G401.6 (cell line): ENCODE measurements around the gene PLBD2.

Source experiments
- FAIRE-seq: peaks from 2 replicates; lab custom pipeline; 2012; peaks lifted over from hg19 to GRCh38; lab: Jason Lieb, UNC

The PLBD2 gene

DNA sequence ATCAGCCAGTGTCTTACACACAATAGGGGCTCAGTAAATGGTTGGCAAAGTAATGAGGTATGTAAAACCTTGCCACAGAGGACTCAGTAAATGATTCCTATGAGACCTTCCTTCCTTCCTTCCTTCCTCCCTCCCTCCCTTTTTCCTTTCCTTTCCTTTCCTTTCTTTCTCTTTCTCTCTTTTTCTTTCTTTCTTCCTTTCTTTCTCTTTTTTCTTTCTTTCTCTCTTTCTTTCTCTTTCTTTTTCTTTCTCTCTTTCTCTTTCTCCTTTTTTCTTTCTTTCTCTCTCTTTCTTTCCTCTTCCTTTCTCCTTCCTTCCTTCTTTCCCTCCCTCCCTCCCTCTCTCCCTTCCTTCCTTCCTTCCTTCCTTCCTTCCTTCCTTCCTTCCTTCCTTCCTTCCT, 37.8 kb downstream of the PLBD2 start:
- no peak for FAIRE-seq

DNA sequence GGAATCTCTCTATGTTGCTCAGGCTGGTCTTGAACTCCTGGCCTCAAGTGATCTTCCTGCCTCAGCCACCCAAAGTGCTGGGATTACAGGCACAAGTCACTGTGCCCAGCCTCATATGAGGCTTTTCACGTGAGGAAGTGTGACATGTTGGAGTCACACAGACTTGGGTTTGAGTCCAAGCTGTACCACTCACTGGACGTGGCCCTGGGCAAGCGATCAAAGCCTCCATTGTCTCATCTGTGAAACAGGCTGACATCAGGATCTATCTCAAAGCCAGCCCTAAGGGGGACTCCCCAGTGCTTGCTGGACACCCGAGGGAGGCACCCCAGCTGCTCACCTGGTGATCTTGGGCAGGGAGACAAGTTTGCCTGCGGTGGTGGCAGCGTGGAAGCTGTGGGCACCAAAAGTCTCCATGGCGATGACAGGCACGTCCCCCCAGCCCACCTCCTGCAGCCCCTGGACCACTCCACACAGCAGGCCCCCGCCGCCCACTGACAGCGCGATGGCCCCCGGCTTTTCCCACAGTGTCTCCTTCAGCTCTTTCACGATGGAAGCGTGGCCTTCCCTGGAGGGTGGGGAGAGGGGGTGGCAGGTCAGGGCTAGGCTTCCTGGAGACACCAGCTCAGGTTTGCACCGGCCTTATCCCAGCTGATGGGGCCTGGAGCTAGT, 38.6 kb downstream of the PLBD2 start:
- FAIRE-seq: no peak

DNA sequence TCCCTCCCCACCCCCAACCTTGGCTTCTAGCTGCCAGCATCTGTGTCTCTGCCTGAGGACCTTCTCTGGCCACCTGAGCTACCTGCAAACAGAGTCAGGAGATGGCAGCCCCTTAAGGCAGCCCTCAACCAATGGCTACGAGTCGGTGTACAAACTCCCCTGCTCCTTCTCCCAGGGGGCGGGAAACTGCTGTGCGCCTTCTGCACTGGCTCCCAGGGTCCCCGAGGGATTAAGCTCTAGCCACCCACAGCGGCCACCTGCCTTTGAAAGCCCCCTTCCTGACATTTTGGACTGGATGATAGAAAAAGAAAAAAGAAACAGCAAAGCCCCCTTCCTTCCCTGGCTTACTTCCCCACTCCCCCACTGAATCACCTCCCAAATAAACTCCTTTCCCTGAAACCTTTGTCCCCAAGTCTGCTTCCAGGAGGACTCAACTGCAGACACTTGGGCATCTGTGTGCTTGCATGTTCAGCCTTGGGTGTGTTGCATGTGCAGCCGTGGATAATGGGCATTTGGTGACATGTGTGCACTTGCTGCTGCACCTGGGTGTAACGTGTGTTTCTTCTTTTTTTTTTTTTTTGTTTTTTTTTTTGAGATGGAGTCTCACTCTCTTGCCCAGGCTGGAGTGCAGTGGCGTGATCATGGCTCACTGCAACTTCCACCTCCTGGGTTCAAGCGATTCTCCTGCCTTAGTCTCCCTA, 39.3 kb downstream of the PLBD2 start:
- FAIRE-seq: no peak

DNA sequence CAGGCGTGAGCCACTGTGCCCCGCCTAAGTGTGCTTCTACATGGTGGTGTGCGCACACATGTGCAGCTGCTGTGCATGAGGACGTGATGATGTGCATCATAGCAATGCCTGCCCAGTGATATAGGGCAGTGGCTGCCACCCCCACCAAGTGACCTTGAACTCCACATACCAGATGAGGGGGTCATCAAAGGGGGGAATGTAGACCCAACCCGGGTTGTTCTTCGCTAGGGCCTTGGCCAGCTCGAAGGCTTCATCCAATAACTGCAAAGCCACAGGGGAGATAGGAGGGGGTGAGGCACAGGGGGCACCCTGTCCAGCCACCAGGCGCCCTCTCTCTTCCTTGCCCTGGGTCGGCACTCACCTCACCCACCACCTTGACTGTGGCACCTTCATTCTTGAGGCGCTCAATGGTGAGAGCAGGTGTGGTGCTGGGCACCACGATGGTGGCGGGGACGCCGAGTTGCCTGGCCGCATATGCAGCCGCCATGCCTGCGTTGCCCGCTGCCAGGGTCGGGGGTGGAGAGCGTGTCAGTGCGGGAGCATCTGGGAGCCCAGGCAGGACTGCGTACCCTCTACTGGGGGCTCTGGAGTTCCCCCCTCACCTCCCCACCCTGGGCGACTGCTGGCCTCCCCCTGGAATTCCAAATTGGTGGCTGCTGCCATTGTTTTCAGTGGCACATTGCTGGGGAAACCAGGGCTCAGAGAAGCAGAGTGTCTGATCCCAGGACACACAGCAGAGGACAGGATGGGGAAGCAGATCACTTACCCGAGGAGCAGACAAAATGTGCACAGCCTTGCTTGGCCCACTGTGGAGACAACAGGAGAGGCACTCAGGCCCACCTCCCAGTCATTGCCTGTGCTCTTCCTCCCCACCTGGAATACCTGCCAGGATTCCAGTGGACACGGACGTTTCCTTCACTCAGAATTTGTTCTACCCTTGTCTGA, 40.2 kb downstream of the PLBD2 start:
- no peak for FAIRE-seq

DNA sequence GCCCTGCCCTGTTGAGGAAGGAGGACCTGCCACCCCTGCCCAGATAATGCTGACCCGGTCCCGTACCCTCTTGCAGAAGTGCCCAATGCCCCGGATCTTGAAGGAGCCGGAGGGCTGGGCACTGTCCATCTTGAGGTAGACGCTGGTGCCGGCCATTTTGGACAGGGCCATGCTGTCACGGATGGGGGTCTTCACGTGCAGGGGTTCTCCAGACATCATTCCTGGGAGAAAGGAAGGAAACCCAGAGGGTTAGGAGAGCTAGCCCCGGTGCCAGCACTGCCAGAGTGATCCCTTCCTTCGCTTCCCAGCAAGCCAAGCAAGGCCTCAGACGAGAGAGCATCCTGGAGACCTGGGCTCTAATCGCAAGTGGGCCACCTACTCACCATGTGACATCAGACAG, 41.1 kb downstream of the PLBD2 start:
- FAIRE-seq: no peak

DNA sequence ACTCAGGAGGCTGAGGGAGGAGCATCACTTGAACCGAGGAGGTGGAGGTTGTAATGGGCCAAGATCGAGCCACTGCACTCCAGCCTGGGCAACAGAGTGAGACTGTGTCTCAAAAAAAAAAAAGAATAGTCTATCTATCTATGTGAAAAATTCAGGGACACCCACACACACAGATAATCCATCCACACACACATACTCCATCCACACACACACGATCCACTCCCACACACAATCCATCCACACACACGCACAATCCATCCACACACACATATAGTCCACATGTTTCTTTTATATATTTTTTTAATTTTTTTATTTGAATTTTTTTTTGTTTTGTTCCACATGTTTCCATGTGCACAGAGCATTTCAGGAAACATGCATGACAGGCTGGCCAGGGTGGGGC, 42.0 kb downstream of the PLBD2 start:
- no peak for FAIRE-seq

DNA sequence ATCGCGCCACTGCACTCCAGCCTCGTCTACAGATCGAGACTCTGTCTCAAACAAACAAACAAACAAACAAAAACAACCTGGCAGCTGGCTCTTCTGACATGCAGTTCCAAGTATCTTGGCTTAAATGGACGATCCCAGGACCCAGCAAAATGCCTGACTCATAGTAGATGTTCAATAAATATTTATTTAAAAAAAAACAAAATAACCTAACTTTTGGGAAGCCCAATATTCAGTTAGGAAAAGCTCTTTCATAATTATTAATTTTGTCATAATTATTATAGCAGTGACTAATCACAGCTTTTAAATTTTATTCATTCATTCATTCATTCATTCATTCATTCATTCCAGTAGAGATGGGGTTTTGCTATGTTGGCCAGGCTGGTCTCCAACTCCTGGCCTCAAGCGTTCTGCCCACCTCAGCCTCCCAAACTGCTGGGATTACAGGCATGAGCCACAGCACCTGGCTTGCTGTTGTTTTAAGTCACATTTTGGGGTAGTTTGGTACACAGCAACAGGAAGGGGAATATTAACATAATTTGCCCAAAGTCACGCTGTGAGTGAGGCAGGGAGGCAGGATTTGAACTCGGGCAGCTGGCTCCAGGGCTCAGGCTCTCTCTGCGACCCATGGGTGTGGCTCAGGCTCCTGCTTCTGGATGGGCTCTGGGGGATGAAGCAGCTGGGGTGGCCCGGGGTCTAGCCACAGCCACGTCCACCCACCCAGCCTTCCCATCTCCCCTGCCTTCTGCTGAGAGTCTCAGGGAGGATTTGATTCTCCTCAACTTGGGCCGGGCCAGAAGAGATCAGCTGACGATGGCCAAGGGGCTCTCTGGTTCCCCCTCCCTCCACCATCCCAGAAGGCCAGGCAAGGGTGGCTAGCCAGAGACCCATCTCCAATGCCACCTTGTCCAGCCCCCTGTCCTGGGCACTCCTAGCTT, 42.9 kb downstream of the PLBD2 start:
- FAIRE-seq: no peak

DNA sequence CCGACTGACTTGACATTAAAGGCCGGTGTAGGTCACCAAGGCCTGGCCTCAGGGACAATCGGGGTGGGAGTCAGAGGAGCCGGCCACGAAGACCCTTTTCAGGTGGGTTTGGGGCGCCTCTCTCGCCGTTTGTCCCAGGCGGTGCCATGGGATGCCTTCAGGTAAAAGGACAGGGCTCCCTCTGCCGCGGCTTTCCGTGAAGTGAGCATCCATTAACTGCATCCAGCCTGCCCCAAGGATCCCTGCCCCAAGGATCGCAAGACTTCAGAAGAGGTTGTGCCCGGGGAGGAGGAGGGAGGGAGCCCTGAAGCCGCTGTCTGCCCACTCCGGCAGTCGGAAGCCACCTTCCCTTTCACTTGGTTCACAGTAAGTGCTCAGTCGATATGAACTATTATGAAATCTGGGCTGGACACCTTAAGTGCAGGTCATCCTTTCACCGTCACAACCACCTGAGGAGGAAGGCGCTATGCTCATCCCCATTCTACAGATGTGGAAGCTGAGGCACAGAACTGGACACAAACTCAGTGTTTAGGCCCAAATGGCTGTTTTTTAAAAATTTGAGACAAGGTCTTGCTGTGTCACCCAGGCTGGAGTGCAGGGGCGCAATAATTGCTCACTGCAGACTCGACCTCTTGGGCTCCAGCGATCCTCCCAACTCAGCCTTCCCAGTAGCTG, 44.3 kb downstream of the PLBD2 start:
- no peak for FAIRE-seq

DNA sequence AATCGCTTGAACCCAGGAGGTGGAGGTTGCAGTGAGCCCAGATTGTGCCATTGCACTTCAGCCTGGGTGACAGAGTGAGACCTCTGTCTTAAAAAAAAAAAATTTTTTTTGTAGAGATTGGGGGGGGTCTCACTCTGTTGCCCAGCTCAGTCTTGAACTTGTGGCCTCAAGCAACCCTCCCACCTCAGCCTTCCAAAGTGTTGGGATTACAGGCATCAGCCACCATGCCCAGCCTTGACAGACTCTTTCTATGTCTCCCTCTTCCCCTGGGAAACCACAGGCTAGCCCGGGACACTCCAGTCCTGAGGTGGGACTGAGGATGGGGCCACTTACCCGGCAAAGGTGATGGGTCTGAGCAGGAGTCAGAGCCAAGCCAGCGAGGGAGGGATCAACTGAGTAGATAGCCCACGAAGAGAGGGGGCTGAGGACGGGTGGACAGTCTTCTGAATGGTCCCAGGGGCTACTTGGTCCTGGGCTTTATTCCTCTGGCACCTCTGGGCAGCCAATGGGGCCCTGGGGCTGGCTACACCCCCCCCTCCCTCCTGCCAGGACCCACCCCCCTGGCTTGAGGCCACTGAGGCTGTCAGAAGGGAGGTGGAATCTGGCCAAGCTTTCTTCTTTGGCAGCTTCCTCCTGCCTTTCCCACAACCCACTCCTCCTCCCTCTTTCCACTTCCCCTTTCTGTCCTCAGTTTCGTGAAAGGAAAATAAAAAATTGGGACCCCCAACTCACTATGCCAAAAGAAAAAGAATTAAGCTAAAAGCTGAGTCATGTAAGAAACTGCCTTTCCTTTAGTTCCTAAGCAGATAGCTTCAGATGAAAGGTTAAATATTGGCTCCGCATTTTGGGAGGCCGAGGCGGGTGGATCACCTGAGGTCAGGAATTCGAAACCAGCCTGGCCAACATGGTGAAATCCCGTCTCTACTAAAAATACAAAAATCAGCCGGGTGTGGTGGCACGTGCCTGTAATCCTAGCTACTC, 45.3 kb downstream of the PLBD2 start, which contains the start of gene SDS:
SDS (minus strand) TSS at position 453 of the 981 bp plus-strand sequence. CDS start 4,179 bp downstream, outside the sequence.
- FAIRE-seq: no peak

DNA sequence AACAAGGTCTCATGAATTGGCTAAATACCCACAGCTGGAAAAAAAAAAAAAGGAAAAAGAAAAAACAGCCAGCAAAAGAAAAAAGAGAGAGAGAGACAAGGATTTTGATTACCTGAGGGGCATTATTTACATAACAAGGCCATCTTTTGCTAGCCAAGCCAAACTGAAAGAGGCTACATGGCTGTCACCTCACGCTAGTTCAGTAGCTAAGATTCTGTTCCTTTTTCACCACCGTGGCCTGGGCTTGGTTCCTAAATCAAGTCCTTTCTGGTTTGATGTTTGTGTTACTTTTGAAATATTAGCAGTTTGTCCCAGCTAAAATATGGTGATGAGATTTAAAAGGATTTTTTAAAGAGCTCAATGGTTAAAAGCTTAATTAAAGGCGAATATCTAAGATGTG, 47.3 kb downstream of the PLBD2 start:
- FAIRE-seq: no peak

DNA sequence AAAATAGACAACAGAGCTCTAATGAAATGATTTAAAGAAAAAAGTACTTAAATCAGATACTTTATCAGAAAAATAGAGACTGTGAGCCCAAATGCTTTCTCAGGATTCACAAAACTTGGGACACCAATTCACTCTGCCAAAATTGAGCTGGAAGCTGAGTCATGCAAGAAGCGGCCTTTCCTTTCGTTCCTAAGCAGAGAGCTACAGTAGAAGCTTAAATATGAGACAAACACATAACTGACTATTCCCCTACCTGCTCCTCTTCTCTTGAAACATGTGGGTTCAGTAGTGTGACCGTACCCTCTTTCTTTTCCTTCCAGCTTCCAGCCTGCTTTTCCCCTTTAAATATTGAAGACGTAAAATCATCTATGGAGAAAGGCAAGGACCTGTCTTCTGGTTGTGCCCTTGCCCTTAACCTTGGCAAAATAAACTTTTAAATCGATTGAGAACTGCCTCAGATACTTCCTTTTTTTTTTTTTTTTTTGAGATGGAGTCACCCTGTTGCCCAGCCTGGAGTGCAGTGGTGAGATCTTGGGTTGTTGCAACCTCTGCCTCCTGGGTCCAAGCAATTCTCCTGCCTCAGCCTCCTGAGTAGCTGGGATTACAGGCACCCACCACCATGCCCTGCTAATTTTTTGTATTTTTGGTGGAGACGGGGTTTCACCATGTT, 49.7 kb downstream of the PLBD2 start:
- FAIRE-seq: no peak

DNA sequence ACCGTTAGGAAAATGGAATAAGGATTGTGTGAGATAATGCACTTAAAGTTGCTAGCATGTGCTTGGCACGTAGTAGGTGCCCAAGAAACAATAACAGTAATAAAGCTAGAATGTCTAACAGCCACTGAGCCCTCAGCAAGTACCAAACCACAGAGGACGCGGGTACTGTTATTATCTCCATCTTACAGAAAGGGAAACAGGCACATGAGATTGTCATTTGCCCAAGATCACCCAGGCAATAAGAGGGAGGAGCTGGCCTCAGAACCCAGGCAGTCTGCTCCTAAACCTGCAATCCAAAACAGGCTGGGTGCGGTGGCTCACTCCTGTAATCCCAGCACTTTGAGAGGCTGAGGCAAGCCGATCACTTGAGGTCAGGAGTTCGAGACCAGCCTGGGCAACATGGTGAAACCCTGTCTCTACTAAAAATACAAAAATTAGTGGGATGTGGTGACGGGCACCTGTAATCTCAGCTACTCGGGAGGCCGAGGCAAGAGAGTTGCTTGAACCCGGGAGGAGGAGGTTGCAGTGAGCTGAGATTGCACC, 50.4 kb downstream of the PLBD2 start:
- no peak for FAIRE-seq

DNA sequence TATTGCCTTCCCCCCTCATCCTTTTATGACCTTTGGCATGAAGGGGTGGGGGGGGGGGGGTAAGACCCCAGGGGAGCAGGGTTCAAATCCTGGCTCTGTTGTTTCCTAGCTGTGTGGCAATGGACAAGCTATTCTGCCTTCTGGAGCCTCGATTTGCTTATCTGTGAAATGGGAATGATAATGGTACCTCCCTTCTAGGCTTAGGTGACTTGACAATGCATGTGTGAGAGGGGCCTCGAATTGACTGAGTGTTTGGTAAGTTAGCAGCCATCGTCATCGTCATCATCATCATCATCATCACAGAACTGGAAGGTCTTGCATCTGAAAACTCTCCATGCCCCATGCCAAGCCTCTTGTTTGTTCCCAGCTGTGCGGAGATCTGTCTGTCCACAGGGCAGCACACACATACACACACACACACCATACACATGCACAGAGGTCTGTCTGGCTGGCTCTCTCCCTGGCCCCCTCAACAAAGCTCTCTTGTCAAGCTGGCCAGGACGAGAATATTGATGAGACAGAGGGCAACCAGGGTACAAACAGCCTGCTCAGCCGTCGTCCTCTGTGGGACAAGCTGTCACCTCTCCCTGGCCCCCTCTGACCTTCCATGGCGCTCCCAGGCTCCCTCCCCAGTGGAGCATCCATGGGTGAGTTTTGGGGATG, 51.2 kb downstream of the PLBD2 start:
- FAIRE-seq: no peak

DNA sequence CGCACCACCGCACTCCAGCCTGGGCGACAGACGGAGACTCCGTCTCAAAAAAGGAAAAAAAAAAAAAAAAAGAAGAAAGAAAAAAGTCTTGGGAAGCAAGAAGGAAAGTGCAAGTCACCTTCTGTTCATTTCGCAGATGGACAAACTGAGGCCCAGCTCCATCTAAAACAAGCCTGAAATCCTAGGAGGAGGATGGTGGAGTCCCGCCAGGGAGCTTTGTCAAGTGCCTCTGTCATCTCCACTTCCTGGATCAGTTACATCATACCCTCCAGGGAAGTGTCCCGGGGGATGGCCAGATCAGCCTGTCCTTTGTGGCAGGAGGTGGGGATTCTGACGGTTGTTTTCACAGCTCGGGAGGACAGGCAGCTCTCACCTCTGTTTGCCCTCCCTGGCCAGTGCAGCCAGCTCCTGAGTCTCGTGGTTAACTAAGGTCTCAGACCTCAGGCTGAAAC, 55.1 kb downstream of the PLBD2 start:
- no peak for FAIRE-seq

DNA sequence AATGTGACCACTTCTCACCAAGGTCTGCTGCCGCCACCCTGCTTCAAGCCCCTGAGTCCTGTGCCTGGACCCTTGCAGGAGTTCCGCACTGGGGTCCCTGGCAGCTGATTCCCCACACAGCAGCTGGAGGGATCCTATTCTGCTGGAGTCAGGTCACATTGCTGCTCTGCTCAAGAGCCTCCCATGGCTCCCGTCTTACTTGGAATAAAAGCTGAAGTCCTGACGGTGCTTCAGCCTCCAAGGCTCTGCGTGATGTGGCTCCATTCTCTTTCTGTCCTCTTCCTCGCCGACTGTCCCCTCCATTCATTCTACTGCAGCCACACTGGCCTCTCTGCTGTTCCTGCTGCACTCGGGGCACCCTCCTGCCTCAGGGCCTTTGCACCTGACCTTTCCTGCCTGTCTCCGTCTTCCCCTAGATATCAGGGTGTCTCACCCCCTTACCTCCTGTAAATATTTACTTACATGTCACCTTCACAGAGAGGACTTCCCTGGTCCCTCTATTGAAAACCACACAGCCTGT, 56.2 kb downstream of the PLBD2 start:
- FAIRE-seq: no peak

DNA sequence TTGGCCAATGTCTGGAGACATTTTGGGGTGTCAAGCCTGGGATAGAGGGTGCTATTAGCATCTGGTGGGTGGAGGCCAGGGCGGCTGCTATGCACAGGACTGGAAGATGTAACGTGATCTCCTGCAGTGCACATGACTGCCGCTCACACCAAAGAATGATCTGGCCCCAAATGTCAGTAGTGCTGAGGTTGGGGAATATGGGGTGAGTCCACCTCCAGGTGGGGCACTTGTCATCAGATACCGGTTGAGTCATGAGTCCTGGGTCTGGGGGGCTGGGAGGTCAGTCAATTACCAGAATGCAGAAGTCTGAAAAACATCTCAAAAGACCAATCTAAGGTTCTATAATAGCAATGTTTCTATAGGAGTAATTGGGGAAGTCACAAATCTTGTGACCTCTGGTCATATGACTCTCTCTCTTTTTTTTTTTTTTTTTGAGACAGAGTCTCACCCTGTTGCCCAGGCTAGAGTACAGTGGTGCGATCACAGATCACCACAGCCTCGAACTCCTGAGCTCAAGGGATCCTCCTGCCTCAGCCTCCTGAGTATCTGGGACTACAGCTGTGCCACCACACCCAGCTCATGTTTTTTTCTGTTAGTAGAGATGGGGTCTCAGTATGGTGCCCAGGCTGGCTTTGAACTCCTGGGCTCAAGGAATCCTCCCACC, 57.8 kb downstream of the PLBD2 start:
- no peak for FAIRE-seq

DNA sequence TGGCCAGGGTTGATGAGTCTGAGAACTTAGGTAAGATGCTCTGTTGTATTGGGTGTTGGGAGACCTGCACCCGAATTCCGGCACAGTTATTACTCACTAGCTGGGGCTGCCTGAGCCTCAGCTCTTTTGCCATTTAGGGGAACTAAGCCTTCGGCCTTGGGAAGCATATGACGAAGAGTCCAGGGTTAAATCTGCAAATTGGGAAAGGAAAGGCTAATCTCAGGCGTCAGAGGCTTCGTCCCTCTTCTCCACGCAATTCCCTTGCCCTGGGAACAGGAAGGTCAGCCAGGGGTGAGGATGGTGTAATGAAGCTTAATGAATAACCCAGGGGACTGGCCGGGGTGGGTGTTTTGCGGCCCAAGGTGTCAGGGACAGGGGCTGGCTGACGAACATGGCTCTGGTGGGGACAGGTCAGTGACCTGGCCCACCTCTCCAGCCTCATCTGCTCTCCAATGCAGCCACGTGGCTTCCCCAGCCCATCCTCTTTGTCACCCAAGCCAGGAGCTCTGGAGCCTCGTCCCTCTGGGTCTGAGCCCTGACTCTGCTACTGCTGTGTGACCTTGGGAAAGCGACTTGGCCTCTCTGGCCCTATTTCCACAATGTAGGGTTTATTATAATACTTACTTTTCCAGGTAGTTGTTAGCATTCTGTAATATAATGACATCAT, 60.0 kb downstream of the PLBD2 start:
- FAIRE-seq: no peak
